ENCODE results near the gene KRTAP5-6. TPM values are rescaled to one million over a fixed set of nuclear protein-coding genes. Genes with fewer than 3 reads are reported as not detected.

KRTAP5-6 gene
- total RNA-seq, 4 donors from 2014 or later: not detected

DNA sequence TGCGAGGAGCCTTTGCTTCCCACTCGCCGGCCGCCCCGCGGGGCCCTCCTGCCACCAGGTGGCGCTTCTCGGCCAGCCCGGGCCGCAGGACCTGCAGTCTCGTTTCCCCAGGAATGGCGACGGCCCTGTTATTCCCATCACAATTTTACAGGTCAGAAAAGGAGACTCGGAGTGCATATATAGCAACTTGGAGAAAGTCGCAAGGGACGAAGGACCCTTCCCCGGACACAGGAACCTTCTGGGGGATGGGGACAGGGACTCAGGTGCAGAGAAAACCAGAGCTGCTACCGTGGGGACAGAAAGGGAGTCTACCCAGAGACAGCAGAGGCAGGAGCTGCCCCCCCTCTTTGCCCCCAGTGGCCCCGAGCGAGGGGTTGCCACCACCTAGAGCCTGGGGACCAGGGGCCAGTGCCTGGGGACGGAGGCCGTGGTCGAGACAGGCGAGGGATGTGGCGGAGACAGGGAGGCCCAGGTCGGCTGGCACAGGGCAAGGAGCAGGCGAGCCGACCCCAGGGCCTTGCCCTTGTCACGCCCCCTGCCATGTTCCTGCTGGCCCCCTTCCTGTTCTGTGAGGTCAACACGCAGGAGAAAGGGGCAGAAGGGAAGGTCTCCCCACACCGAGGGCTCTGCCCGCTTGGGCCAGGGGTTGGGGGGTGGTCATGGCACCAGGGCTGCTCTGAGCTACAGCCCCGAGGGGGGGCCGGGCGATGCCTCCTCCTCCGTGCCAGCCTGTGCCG lies 3.5 kb upstream of the KRTAP5-6 start:
- no peaks in the 10 kb centered on the region for H3K27me3 ChIP-seq
- no peaks in the 10 kb centered on the region for H3K9me3 ChIP-seq
- DNase-seq: peak; percentile 65 to 78
- peaks cover 0 to 7% of the 10 kb centered on the region in 2 donors for H3K4me1 ChIP-seq
- peak overlapping the region; percentile 5 to 24 for H3K4me3 ChIP-seq
- peak overlapping the region; percentile 55 to 58 for H3K27ac ChIP-seq
- TF ChIP-seq POLR2A (IDR thresholded peaks at IDR 0.05): no peak
- TF ChIP-seq, protein P1, sequence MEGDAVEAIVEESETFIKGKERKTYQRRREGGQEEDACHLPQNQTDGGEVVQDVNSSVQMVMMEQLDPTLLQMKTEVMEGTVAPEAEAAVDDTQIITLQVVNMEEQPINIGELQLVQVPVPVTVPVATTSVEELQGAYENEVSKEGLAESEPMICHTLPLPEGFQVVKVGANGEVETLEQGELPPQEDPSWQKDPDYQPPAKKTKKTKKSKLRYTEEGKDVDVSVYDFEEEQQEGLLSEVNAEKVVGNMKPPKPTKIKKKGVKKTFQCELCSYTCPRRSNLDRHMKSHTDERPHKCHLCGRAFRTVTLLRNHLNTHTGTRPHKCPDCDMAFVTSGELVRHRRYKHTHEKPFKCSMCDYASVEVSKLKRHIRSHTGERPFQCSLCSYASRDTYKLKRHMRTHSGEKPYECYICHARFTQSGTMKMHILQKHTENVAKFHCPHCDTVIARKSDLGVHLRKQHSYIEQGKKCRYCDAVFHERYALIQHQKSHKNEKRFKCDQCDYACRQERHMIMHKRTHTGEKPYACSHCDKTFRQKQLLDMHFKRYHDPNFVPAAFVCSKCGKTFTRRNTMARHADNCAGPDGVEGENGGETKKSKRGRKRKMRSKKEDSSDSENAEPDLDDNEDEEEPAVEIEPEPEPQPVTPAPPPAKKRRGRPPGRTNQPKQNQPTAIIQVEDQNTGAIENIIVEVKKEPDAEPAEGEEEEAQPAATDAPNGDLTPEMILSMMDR (IDR thresholded peaks at IDR 0.05): peak; percentile 79 to 98 (median 82)
- intact Hi-C loops (cut with DNase I; ENCODE audit: low total_unique reads): loop anchor here (1.0 to 10.0 kb wide), 2 partner anchors 139 to 461 kb away; no protein-coding TSS in a partner anchor
- H3K36me3 ChIP-seq: no peaks in the 10 kb centered on the region

DNA sequence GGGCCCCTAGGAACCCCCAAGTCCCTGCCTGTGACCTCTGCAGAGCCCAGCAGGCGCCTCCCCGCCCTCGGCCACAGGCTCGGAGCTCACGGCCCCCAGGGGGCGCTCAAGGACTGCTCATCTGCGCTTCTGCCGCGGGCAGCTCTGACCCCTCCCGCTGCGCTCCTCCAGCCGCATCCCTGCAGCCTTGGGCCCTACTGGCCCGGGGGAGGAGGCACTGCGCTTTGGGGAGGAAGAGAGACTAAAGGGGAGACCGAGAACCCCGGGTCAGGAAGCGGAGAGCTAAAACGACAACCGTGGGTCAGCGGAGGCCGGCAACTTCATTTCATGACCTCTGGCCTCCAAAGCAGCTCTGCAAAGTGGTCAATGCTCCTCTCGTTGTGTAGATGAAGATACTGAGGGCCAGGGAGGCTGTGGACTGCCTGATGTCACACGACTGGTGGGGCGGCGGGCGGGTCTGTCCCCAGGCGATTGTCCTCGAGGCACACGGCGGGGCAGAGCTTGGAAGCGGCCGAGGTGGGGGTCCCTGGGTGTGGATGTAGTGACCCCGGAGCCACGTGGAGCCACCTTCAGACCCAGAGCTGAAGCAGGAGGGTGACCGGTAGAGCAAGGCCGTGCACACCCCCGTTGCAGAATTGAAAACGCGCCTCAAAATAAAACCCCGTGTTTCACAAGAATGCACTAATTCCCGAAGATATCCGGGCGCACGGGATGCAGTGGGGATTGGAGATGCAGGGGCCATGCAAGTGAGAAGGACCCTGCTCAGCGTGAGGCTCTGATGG lies 2.7 kb upstream of the KRTAP5-6 start:
- TF ChIP-seq POLR2A (IDR thresholded peaks at IDR 0.05): no peak
- TF ChIP-seq, protein P1 (IDR thresholded peaks at IDR 0.05): peak; percentile 93 to 96 (median 94)
- intact Hi-C loops (cut with DNase I; ENCODE audit: low total_unique reads): loop anchor here (1.0 to 10.0 kb wide), 2 partner anchors 138 to 461 kb away; no protein-coding TSS in a partner anchor
- Histone ChIP-seq H3K27ac (peak overlapping the region; percentile 55 to 58), H3K27me3 (no peaks in the 10 kb centered on the region), H3K4me3 (peak overlapping the region in 1 of 2 donors; percentile 5), H3K9me3 (no peaks in the 10 kb centered on the region), H3K4me1 (peaks cover 0 to 7% of the 10 kb centered on the region in 2 donors), H3K36me3 (no peaks in the 10 kb centered on the region)
- peak; percentile 76 to 84 for DNase-seq

DNA sequence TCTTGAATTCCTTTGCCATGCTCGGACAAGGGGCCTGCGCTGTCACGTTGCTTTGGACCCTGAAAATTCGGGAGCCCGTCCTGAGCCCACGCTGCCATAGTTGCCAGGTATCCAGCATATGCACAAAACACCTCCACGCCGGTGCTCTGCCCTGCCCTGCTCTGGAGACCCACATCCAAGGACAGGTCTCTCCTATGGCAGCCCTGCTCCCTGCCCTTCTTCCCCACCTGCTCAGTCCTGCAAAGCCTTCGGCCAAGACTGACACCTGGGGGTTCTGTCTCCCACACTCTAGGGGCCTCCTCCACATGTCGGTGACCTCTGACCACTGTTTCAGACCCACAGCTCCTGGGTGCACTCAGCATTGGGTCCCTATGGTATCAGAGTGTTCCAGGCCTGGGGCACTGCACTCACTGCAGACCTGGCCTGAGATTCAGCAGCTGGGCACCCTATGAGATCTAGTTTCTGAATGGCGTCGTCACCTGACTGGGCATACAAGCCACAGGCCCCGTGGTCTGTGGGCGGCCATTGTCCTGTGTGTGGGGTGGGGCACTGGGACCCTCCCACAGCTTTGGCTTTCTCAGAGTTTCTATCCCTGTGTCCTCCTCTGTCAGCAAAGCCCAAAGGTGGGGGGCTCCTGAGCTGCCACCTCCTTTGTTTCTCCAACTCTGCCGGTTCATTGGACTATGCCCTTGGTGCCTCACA lies 2.0 kb upstream of the KRTAP5-6 start:
- Histone ChIP-seq H3K4me3 (no peak overlapping the region), H3K4me1 (peaks cover 0 to 7% of the 10 kb centered on the region in 2 donors), H3K9me3 (no peaks in the 10 kb centered on the region), H3K27ac (no peak overlapping the region), H3K36me3 (no peaks in the 10 kb centered on the region), H3K27me3 (no peaks in the 10 kb centered on the region)
- no peak for DNase-seq
- no peak for TF ChIP-seq POLR2A (IDR thresholded peaks at IDR 0.05)
- TF ChIP-seq, protein P1 (IDR thresholded peaks at IDR 0.05): no peak
- intact Hi-C loops (cut with DNase I; ENCODE audit: low total_unique reads): loop anchor here (1.0 to 10.0 kb wide), 2 partner anchors 137 to 460 kb away; no protein-coding TSS in a partner anchor

DNA sequence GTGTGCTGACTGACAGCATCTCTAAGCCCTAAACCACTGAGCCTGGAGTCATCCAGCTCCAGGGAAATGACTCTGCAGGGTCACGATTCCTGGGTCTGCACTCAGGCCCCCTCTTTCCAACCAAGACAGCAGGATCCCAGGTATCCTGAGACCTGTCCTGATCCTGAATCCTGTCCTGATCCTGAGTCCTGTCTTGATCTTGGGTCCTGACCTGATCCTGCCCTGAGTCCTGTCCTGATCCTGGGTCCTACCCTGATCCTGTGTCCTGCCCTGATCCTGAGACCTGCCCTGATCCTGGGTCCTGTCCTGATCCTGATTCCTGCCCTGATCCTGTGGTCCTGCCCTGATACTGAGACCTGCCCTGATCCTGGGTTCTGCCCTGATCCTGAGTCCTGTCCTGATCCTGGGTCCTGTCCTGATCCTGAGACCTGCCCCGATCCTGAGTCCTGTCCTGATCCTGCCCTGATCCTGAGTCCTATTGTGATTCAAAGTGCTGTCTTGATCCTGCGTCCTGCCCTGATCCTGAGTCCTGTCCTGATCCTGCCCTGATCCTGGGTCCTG lies 1.4 kb upstream of the KRTAP5-6 start:
- TF ChIP-seq, protein P1 (IDR thresholded peaks at IDR 0.05): no peak
- no peak for TF ChIP-seq POLR2A (IDR thresholded peaks at IDR 0.05)
- Histone ChIP-seq H3K36me3 (no peaks in the 10 kb centered on the region), H3K27ac (no peak overlapping the region), H3K9me3 (no peaks in the 10 kb centered on the region), H3K27me3 (no peaks in the 10 kb centered on the region), H3K4me1 (peaks cover 0 to 7% of the 10 kb centered on the region in 2 donors), H3K4me3 (no peak overlapping the region)
- intact Hi-C loops (cut with DNase I; ENCODE audit: low total_unique reads): loop anchor here (10.0 kb wide), 1 partner anchor 459 kb away; no protein-coding TSS in a partner anchor
- DNase-seq: no peak

Measured in uterus (tissue), 4 donors.